Bronchial epithelial cell (primary cell): ENCODE results near the gene SNX30. TPM values are rescaled to one million over a fixed set of nuclear protein-coding genes. Genes with fewer than 3 reads are reported as not detected.
A peak's percentile ranks its signal among the peaks of the same experiment; 100 is the strongest.

Experiments used
- DNase-seq: peaks from one replicate; pipeline ENCODE4 v3.0.0-alpha.2; 2010; ENCODE audit warnings: low read depth
- FAIRE-seq: peaks from 2 replicates; lab custom pipeline; 2011; peaks lifted over from hg19 to GRCh38; lab: Jason Lieb, UNC
- H3K27me3 ChIP-seq: 2 replicates; pipeline ENCODE4 v1.5.1; 2011; ENCODE audit warnings: low read length; ENCODE audit not compliant: control insufficient read depth, insufficient read depth
- H3K36me3 ChIP-seq: 2 replicates; pipeline ENCODE4 v1.5.1; 2011; ENCODE audit warnings: low read length; ENCODE audit not compliant: control insufficient read depth, insufficient read depth
- H3K4me3 ChIP-seq: 2 replicates; pipeline ENCODE4 v1.5.1; 2011; ENCODE audit warnings: mild to moderate bottlenecking, low read depth, low read length, control low read depth
- total RNA-seq: library from RNA; depleted of rRNA; stranded (reverse); fragments of >200 nt; gene quantifications from 2 replicates; pipeline ENCODE4 v1.2.1, GENCODE V29; 2014
- TF ChIP-seq, protein P1 (sequence below): IDR thresholded peaks from 2 replicates; pipeline ENCODE4 v1.5.1; 2011; ENCODE audit warnings: mild to moderate bottlenecking, moderate library complexity, low read length, control low read depth, inconsistent platforms; ENCODE audit not compliant: insufficient read depth, severe bottlenecking

SNX30 gene
- total RNA-seq, 1 donor from 2014 or later: 13.2 TPM

DNA sequence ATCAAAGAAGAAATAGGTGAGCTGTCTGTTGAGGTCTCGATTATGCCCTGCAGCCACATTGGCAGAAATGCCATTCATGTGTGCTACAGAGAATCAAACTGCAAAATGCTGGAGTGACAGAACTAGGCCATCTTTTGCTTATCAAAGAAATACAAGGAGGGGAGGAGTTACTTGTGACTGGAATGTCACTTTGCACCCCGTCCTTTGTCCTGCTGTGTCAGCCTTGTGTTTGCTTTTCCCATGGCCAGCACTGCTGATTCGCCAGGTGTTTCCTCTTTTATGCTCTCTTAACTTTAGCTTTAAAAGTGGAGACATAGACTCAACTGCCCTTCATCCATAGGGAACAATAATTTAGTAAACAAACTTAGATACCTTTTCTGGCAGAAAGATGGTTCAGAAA, 85.8 kb downstream of the SNX30 start:
- Histone ChIP-seq H3K36me3 (no peaks in the 10 kb centered on the region), H3K4me3 (no peak overlapping the region), H3K27me3 (no peaks in the 10 kb centered on the region)
- FAIRE-seq: no peak
- TF ChIP-seq, protein P1, sequence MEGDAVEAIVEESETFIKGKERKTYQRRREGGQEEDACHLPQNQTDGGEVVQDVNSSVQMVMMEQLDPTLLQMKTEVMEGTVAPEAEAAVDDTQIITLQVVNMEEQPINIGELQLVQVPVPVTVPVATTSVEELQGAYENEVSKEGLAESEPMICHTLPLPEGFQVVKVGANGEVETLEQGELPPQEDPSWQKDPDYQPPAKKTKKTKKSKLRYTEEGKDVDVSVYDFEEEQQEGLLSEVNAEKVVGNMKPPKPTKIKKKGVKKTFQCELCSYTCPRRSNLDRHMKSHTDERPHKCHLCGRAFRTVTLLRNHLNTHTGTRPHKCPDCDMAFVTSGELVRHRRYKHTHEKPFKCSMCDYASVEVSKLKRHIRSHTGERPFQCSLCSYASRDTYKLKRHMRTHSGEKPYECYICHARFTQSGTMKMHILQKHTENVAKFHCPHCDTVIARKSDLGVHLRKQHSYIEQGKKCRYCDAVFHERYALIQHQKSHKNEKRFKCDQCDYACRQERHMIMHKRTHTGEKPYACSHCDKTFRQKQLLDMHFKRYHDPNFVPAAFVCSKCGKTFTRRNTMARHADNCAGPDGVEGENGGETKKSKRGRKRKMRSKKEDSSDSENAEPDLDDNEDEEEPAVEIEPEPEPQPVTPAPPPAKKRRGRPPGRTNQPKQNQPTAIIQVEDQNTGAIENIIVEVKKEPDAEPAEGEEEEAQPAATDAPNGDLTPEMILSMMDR: no peak
- no peak for DNase-seq

DNA sequence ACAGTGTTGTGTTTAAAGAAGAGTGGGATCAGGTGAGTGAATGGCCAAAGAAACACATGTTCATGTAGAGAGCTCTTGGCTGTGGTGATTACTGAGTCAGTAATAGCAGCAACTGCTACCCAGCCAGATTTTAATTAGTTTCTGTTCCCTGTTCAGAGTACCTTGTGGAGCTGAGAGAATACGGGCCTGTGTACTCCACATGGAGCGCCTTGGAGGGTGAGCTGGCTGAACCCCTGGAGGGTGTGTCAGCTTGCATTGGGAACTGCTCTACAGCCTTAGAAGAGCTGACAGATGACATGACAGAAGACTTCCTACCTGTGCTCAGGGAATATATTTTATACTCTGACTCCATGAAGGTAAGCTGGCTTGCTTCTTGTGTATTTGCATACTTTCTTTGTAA, 87.8 kb downstream of the SNX30 start:
- TF ChIP-seq, protein P1: no peak
- DNase-seq: no peak
- Histone ChIP-seq H3K36me3 (no peaks in the 10 kb centered on the region), H3K4me3 (no peak overlapping the region), H3K27me3 (no peaks in the 10 kb centered on the region)
- no peak for FAIRE-seq

DNA sequence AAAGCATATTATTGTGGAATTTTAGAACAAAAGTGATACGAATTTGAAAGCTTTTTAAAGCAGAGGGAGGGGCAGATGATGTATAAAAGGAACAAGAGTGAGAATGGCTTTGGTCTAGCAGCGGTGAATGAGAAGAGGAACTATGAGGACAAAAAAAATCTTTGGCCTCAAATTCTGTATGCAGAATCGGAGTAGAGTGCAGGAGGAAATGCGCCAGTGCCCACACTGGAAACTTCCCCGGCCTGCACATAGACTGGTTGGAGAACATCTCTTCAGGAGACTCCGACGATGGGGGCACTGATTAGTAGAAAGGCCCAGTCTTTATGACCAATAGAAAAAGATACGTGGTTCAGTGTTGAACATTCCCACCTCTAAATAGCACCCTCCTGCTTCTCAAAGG, 88.8 kb downstream of the SNX30 start:
- H3K4me3 ChIP-seq: no peak overlapping the region
- no peaks in the 10 kb centered on the region for H3K36me3 ChIP-seq
- no peak for DNase-seq
- TF ChIP-seq, protein P1: no peak
- no peaks in the 10 kb centered on the region for H3K27me3 ChIP-seq
- FAIRE-seq: no peak

DNA sequence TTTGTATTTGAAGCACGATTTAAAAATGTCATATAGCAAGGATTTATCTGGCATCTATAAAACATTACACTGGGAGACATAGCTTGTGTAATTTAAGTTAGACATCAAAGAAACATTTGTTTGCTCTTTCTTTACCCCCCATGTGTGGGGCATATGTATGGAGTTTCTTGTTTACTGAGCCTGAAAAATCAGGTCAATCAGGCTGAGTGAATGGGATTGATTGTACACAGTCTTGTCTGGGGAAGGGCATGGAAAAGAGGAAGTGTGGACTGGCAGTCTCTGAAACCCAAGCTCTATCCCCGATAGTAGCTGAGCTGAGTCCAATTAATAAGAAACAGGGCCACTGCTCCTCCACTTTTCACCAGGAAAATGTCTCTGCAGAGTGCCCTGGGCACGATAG, 90.7 kb downstream of the SNX30 start:
- no peaks in the 10 kb centered on the region for H3K36me3 ChIP-seq
- TF ChIP-seq, protein P1: no peak
- H3K4me3 ChIP-seq: no peak overlapping the region
- FAIRE-seq (no peak), DNase-seq (no peak)
- H3K27me3 ChIP-seq: no peaks in the 10 kb centered on the region

DNA sequence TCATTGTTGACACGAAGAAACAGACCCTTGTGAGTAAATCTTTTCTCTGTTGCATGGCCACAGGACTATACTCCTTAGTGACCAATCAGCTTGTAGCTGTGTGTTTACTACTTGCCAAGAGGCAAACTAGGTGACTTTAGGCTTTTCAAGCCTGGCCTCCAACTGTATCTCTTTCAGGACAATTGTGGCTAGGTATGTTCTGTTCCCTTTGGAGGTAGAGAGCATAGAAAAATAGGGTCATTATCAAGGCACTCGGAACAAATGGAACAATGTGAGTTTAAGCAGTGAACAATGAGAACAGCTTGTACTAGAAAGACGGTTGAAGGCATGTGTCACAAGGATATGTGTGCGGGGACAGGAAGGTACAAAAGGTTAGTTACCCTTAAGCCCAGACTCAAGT, 92.0 kb downstream of the SNX30 start:
- no peak overlapping the region for H3K4me3 ChIP-seq
- DNase-seq (no peak), FAIRE-seq (no peak)
- no peaks in the 10 kb centered on the region for H3K27me3 ChIP-seq
- H3K36me3 ChIP-seq: no peaks in the 10 kb centered on the region
- TF ChIP-seq, protein P1: no peak

DNA sequence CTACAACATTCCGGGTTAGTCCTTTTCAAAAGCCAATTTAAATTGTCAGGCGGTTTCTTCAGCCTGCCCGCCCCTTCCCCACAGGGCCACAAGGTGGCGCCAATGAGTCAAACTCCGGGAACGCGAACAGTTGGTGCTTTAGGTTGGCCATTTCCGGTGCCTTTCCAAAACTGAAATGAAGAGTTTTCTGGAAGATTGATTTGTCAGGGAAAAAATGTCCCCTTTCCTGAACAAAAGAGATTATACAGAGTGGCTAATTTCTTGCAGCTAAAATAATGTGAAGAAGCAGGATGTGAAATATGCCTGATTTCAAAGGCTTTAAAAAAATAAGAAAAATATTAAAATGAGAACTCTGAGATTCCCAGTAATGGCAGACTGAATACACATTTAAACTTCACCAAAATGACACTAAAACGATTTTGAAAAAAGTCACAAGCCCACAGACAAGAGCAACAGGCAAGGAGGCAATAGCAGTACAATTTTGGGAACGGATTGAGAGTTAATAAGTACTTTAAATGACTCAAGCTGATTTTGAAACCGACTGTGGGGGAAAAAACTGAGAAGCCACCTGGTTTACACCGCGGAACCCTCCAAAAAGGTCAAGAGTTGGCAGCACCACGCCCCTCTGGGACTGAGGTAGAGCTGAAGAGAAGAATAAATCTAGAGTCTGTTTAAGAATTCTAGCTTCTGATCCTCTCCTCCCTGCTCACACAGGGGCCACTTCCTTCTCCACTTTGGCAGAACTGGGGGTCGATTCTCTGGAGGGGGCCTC, 94.4 kb downstream of the SNX30 start:
- no peak for FAIRE-seq
- H3K36me3 ChIP-seq: no peaks in the 10 kb centered on the region
- H3K27me3 ChIP-seq: no peaks in the 10 kb centered on the region
- TF ChIP-seq, protein P1: peak; percentile 89
- DNase-seq: peak; percentile 55
- H3K4me3 ChIP-seq: no peak overlapping the region
